ENCODE measurements around the gene CMSS1.

GRCh38 chr3:99851955-99852354 lies 34.3 kb downstream of the CMSS1 start:
- TF ChIP-seq POLR2A (IDR thresholded peaks at IDR 0.05) (no peak), CTCF (IDR thresholded peaks at IDR 0.05) (no peak)

Measured in Peyer's patch (tissue), 4 donors.